Measurements from ENCODE around the gene ANKRD62.

- TF ChIP-seq CTCF (tag by site-specific recombination; IDR thresholded peaks at IDR 0.05) = no peak
- TF ChIP-seq ZBTB21 (tag by site-specific recombination; IDR thresholded peaks at IDR 0.05) = no peak
- no peak for TF ChIP-seq ZNF132 (tag by site-specific recombination; IDR thresholded peaks at IDR 0.05; ENCODE audit: borderline replicate concordance)
- TF ChIP-seq, protein P1, sequence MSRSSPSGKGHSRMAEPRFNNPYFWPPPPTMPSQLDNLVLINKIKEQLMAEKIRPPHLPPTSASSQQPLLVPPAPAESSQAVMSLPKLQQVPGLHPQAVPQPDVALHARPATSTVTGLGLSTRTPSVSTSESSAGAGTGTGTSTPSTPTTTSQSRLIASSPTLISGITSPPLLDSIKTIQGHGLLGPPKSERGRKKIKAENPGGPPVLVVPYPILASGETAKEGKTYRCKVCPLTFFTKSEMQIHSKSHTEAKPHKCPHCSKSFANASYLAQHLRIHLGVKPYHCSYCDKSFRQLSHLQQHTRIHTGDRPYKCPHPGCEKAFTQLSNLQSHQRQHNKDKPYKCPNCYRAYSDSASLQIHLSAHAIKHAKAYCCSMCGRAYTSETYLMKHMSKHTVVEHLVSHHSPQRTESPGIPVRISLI (tag by site-specific recombination; IDR thresholded peaks at IDR 0.05) = no peak
Observed at GRCh38 chr18:12155996-12156395, 62.4 kb downstream of the ANKRD62 start.

Data from HEK293 (cell line).